SK-N-MC (cell line): ENCODE measurements around the gene ATP2B1.

ENCODE experiments used
- DNase-seq: peaks from one replicate; pipeline ENCODE4 v3.0.0-alpha.2; 2011; ENCODE audit warnings: low read depth, low spot score
- H3K27ac ChIP-seq: fragments of 200-600 bp; sonication (generic); 2 replicates; pipeline ENCODE4 v1.5.1; 2016; ENCODE audit warnings: mixed run types
- H3K36me3 ChIP-seq: fragments of 200-600 bp; sonication (generic); 2 replicates; pipeline ENCODE4 v1.6.1; 2017; ENCODE audit warnings: antibody characterized with exemption, low read length, mixed read lengths; ENCODE audit not compliant: insufficient read depth
- H3K4me3 ChIP-seq: fragments of 200-600 bp; sonication (generic); 2 replicates; pipeline ENCODE4 v1.5.1; 2016
- H3K9ac ChIP-seq: fragments of 200-600 bp; sonication (generic); 2 replicates; pipeline ENCODE4 v1.8.0; 2017; ENCODE audit warnings: mixed run types, mixed read lengths; ENCODE audit not compliant: insufficient read length
- H3K9me3 ChIP-seq: fragments of 200-600 bp; sonication (generic); 2 replicates; pipeline ENCODE4 v1.6.1; 2017; ENCODE audit warnings: low read depth, mild to moderate bottlenecking, antibody characterized with exemption, low read length, moderate library complexity, mixed read lengths
- EZH2 ChIP-seq: fragments of 200-600 bp; sonication (generic); IDR thresholded peaks from one replicate; pipeline ENCODE4 v1.6.1; 2017; ENCODE audit warnings: antibody characterized with exemption
- FOXP2 ChIP-seq: optimal IDR thresholded peaks from 2 replicates; pipeline ENCODE3; 2011; ENCODE audit warnings: mild to moderate bottlenecking, moderate library complexity; ENCODE audit not compliant: insufficient read depth; ENCODE audit errors: extremely low read length, control extremely low read depth
- POLR2AphosphoS5 ChIP-seq: IDR thresholded peaks from 2 replicates; pipeline ENCODE4 v1.6.1; 2012; ENCODE audit warnings: mild to moderate bottlenecking, low read depth, low read length, borderline replicate concordance

Gene ATP2B1

DNA sequence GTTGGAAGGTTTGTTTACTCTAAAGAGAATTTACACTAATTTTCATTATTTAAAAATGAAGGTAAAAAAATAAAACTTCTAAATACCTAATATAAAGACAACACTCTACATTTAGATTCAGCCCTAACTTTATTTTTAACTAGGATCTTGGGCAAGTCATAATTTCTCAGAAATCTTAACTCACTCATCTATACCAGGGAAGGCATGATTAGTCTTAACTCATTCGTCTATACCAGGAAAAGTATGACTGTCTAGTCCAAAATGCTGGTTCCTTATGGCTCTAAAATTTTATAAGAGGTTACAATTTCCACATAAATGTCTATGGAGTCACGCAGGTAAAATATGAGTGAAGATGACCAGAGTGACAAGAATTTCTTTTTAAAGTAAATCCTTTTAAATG lies 130.1 kb downstream of the ATP2B1 start:
- H3K4me3 ChIP-seq: no peak overlapping the region
- no peak overlapping the region for H3K27ac ChIP-seq
- DNase-seq: no peak
- H3K9me3 ChIP-seq: no peaks in the 10 kb centered on the region
- H3K9ac ChIP-seq: no peak overlapping the region
- H3K36me3 ChIP-seq: no peaks in the 10 kb centered on the region
- TF ChIP-seq FOXP2 (no peak), EZH2 (no peak), POLR2AphosphoS5 (no peak)

DNA sequence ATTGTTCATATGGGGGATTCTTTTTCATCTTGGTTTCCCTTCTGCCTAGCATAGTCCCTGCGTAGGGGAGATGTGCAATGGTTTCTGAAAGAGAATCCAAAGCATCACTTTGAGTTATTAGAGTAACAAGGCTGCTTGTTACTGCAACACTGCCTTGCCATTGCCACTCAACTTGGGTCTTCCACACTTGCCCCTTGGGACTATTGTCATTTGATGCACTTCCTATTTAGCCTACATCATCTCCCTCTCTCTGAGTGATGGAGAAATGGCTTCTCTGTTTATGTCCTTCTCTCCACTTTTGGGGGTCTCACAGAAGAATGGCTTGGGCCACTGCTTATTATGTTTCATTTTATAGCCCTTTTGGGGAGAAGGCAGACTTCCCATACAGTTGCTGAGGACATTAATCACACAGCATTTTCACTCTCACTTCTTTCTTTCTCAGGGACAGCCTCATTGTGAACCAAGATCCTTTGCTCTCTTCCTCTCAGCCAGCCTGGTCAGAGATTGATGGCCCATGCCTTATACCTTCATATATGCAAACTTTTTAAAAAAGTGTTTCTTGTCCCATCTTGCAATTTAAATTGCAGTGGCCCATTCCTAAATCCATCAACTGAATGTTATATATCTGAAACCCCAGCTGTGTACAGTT lies 131.9 kb downstream of the ATP2B1 start:
- no peak for DNase-seq
- H3K4me3 ChIP-seq: no peak overlapping the region
- H3K9ac ChIP-seq: no peak overlapping the region
- no peak for TF ChIP-seq EZH2
- TF ChIP-seq FOXP2: no peak
- TF ChIP-seq POLR2AphosphoS5: no peak
- no peak overlapping the region for H3K27ac ChIP-seq
- H3K9me3 ChIP-seq: no peaks in the 10 kb centered on the region
- H3K36me3 ChIP-seq: no peaks in the 10 kb centered on the region

DNA sequence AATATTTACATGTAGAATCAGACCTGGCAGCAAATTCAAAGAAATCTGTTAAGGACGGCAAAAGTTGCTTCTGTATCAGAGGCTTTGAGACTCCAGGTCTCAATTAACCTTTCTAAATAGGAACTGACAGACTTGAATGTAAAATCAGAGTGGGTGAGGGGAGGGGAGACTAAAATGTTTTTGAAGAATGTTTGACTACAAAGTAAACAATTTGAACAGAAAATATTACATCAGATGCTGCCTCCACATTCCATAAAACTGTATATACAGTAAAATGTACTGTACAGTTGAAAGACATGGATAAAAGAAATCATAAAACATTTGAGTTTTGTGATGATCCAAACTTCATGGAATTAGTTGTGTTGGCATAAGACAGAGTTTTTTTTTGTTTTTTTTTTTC lies 133.3 kb downstream of the ATP2B1 start:
- H3K36me3 ChIP-seq: no peaks in the 10 kb centered on the region
- no peak for TF ChIP-seq POLR2AphosphoS5
- TF ChIP-seq FOXP2: no peak
- peak overlapping the region; percentile 85 for H3K27ac ChIP-seq
- H3K9ac ChIP-seq: peak overlapping the region; percentile 28
- DNase-seq: no peak
- H3K9me3 ChIP-seq: no peaks in the 10 kb centered on the region
- H3K4me3 ChIP-seq: peak overlapping the region; percentile 65

DNA sequence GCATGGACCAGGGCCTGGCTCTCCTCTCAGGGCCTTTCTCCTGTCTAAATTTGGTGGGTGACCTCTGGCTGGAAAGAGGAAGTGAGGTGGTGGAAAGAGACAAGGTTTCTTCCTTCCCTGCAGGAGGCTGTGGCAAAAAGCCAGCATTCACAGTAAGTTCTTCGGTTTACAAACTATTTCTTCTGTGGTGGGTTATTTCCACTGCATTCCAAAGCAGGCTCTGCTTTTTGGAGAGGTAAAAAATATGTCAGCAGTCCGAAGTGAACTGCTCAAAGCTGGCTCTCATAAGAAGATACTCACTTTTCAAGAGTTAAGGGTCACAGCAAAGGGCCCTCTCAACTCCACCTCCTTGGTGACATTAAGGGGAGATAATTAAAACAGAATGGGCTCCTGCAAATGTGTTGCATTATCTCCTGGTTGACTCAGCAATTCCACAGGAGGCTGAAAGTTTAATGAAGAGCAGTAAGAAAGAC lies 133.9 kb downstream of the ATP2B1 start:
- Histone ChIP-seq H3K9ac (peak overlapping the region; percentile 41), H3K9me3 (no peaks in the 10 kb centered on the region), H3K36me3 (no peaks in the 10 kb centered on the region), H3K4me3 (peak overlapping the region; percentile 65), H3K27ac (peak overlapping the region; percentile 85)
- DNase-seq: no peak
- no peak for TF ChIP-seq FOXP2
- no peak for TF ChIP-seq POLR2AphosphoS5
- no peak for TF ChIP-seq EZH2

DNA sequence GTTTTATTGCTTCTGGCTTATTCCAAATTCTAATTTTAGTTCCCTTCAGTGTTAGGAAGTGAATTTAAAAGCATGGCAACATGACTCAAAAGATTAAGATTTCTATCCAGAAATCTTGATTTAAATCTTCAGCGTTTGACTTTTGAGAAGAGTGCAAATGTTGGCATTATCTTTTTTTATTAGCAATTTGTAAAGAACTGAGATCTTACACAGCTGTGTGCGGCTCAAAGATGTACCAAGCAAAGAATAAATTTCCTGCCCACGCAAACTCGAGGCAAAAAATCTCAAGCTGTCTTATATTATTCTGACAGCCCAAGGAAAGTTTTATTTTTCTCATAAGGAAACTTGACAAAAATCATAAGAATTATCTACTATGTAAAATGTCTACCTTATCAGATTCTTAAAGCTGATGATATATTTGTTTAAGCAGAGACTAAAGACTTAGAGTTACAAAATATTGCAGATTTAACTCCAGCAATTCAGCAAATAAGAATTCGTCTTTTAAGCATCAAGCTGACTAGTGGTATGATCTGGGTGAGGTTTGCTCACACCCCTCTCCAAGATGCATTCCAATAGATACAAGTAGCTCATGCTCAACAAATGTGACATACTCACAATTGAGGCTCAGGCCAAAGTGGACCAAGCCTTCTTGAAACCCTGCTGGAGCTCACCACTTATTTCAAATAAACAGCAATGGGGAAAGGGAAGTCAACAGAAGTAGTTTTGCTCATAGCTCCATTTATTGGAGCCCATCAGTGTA lies 135.4 kb downstream of the ATP2B1 start:
- no peak for DNase-seq
- H3K27ac ChIP-seq: peak overlapping the region; percentile 79
- TF ChIP-seq POLR2AphosphoS5: no peak
- TF ChIP-seq FOXP2: no peak
- TF ChIP-seq EZH2: no peak

DNA sequence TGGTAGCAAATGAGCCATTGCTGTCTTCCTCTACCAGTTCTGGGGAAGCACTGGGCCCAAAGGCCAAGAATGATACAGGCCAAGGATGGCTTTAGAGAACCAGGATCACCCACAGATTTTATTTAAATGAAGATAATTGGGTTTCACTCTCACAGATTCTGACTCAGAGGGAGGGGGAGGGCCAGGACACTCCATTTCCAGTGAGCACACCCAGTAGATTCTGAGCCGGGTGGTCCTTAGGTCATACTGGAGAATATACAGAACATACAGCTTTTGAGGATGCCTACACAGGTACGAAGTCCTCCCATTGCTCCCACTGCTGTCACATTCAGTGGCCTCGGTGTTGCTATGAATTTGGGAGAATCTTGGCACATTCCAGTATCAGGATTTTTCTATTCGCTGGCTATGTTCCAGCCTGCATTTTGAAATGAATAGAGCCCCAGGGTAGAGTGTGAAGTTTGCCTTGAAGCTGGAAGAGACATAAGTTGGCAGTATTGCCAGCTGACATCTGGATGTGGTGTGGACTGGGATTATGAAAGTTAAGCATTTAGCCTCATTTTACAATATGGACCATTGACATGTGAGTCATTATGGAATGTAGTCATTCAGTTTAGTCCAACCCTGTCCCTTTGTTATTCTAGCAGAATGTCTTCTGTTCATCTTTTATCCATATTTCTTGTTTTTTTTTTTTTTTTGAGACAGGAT lies 137.0 kb downstream of the ATP2B1 start:
- no peaks in the 10 kb centered on the region for H3K36me3 ChIP-seq
- no peak overlapping the region for H3K27ac ChIP-seq
- no peak overlapping the region for H3K9ac ChIP-seq
- H3K9me3 ChIP-seq: no peaks in the 10 kb centered on the region
- no peak overlapping the region for H3K4me3 ChIP-seq
- peak; percentile 55 for DNase-seq
- TF ChIP-seq FOXP2 (no peak), POLR2AphosphoS5 (no peak; the same call in 1 of the 2 replicates), EZH2 (no peak)

More for the DNA sequence above, 135.4 kb downstream of the ATP2B1 start:
- H3K9ac ChIP-seq: no peak overlapping the region
- H3K4me3 ChIP-seq: peak overlapping the region; percentile 5; the same call in 1 of the 2 replicates
- H3K9me3 ChIP-seq: no peaks in the 10 kb centered on the region
- H3K36me3 ChIP-seq: no peaks in the 10 kb centered on the region

DNA sequence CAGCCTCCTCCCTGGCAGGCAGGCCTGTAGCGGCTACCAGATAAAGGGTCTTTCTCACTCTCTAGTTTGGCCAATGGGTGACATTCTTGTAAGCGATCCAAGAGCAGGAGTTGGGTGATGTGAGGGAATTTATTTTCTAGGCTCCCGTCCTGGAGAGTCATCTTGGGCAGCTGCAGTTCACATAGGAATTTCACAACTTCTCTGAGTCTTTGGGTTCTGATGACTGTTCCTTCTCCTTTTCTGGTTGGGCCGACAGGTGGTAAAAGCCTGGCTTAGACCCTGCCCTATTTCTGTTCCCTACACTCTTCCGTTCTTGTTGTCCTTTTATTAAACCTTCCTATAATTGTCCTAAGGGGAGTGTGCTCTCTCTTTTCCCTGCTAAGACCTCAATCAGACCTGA lies 140.2 kb downstream of the ATP2B1 start:
- H3K27ac ChIP-seq: no peak overlapping the region
- H3K9me3 ChIP-seq: no peaks in the 10 kb centered on the region
- DNase-seq: no peak
- H3K36me3 ChIP-seq: no peaks in the 10 kb centered on the region
- TF ChIP-seq FOXP2 (no peak), EZH2 (no peak), POLR2AphosphoS5 (no peak)
- H3K9ac ChIP-seq: no peak overlapping the region
- no peak overlapping the region for H3K4me3 ChIP-seq

DNA sequence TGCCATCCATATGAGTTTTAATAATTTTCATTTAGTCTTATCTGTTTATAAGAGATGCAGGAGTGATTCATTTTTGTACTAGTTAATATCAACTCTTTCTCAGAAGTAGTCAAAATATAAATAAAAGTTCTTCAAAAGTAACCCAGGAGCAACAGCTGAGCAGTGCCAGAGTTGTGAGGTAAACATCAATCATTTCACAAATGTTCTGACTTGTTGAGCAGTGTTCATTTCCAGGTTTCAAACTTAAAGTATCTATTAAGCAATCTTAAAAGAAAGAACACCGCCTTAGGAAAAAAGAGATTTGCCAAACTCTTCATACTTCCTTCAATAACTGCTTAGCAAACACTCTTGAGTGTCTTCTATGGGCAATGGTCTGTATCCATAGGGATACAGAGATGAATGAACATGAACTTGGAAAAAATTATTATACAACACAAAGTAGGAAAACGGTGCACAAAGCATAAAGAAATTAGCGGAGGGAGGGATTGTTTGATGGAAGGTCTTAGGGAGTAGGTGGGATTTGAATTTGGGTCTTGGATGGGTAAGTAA lies 140.9 kb downstream of the ATP2B1 start:
- no peak for DNase-seq
- H3K36me3 ChIP-seq: no peaks in the 10 kb centered on the region
- TF ChIP-seq EZH2 (no peak), POLR2AphosphoS5 (no peak), FOXP2 (no peak)

More for the DNA sequence above, 140.9 kb downstream of the ATP2B1 start:
- Histone ChIP-seq H3K27ac (no peak overlapping the region), H3K9ac (no peak overlapping the region), H3K9me3 (no peaks in the 10 kb centered on the region), H3K4me3 (no peak overlapping the region)
